DMS79 treated with DMSO at 0.1 percent for 48 hours (cell line): ENCODE measurements around the gene SFXN3.

Experiments used
- DNase-seq: peaks from one replicate; lab custom pipeline; 2025; lab: John Stamatoyannopoulos, UW

SFXN3 gene

DNA sequence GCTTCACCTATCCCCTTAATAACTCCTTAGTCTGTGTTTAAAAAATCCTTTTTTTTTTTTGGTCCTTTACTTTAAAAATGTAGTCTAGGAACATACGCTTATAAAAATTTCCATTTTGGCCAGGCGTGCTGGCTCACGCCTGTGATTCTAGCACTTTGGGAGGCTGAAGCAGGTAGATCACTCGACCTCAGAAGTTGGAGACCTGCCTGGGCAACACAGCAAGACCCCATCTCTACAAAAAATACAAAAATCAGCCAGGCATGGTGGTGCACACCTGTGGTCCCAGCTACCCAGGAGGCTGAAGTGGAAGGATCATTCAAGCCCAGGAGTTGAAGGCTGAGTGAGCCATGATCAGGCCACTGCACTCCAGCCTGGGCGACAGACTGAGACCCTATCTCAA, 45.6 kb downstream of the SFXN3 start:
- DNase-seq, result no peak

DNA sequence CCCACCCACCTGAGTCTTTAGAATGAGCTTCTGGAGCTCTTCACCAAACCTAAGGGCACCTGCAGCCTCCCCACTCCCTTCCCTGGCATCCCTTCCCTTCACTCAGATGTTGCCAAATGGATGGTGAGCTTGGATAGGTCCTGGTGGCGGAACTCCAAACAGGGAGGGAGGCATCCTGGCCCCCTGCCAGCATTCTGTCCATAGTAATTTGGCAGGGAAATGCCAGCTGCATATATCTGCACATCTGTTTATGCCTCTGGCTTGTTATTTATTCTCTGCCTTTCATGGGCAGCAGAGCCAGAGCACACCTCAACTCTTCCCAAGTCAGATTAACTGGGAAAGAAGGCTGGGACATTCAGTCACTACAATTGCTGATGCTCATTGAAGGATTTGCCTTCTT, 48.8 kb downstream of the SFXN3 start:
- peak; percentile 1 for DNase-seq

- no peak for DNase-seq
Measured at GRCh38 chr10:101080933-101081931, 50.2 kb downstream of the SFXN3 start.

- no peak for DNase-seq
Measured at GRCh38 chr10:101085846-101086245, 54.8 kb downstream of the SFXN3 start.

- no peak for DNase-seq
Measured at GRCh38 chr10:101087376-101087775, 56.3 kb downstream of the SFXN3 start.

DNA sequence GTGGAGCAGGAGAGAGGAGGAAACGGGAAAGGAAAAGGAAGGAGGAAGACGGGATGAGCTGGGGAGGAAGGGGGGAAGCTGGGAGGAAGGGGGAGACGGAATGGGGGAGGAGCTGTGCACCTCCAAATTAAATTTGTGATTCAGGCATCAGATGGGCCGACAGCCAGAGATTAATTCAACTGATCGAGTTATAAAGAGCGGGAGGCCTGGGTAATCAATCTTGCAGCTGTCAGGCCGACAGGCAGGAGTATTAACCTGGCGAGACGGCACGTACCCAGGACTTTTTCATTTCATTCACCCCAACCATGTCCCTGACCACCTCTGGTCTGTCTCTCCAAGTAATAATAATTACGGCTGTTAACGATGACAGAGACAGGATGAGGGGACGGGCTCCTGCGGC, 56.9 kb downstream of the SFXN3 start:
- DNase-seq, result no peak

DNA sequence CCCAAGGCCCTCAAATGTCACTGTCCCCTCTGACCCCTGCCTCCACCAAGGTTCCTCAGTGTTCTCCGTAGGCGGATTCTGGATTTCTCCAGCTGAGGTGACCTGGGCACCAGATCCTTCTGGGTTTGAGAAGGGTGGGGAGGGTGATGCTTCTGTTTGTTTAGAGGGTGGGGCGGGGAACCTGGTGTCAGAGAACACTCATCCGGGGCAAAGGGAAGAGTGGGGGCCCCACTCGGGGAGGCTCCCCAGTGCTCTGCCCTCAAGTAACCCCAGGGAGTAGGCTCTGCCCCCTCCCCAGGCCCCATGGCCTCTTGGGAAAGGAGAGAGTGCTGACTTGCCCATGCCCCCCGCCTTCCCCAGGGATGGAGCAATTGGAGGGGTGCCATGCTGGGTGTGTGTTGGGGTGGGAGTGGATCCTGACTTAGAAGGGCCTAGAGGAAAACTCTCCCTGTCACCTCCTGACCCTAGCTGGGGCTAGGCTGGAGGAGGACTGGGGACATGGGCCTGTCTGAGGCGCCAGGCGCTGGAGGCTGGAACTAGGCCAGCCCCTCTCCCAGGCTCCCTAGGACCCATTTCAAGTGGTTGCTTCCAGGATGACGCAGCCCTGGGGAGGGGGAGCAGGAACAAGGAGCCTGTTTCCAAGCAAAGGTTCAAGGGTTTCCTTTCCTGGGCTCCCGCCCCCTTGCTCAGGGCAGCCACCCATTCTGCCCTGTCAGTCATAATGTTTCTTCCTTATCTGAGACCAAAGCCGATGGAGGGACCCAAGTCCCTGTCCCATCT, 58.7 kb downstream of the SFXN3 start:
- DNase-seq, result no peak

DNA sequence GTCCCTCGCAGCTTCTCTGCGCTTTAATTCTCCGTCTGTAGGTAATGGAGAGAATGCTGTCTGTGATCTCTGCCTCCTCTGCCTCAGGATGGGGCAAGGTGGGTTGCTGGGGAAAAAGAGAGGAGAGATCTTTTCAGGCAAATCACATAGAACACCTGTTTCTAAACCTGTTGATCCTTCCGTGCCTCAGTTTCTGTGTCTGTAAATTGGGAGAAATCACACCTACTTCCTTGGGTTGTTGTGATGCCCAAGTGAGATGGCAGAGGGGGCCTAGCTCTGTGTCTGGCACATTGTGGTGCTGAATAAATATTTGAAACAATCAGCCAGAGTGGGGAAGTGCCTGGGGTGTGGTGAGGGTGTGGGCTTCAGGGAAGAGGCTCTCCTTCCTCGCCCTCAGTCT, 59.6 kb downstream of the SFXN3 start:
- DNase-seq, result no peak
